ENCODE measurements around the gene TMEM30B.

DNA sequence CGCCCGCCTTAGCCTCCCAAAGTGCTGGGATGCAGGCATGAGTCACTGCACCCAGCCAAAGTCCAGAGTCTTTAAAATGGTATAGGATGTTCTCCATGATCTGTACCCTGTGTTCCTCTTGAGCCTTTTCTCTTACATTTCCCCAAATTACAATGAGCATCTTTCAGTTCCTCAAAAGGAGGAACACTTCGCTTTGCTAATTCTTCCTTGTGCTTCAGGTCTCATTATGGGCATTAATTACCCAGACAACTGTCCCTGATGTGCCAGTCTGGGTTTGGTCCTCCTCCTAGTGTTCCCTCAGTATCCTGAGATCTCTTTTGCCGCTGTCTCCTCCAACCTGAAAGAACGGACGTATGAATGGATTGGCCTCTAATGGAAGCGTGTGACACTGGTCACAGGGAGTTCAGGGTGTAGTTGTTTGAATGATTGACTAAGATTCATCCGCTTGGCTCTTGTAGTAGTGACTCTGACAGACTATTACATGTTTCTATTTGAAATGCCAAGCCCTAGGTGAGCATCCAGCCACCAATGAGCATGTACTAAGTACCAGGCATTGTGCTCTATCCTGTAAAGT is 48.4 kb upstream of the TMEM30B start:
- TF ChIP-seq ZNF274 (IDR thresholded peaks at IDR 0.05; ENCODE audit: low read depth, low read length) (no peak), YY1 (IDR thresholded peaks at IDR 0.05; ENCODE audit: insufficient read depth, insufficient read length) (no peak)

All from NT2/D1 (cell line).